ENCODE measurements around the gene ATP6V1G2. TPM values are rescaled to one million over a fixed set of nuclear protein-coding genes. Genes with fewer than 3 reads are reported as not detected.
A peak's percentile ranks its signal among the peaks of the same experiment; 100 is the strongest.

The ATP6V1G2 gene
- total RNA-seq, 2 donors from 2014 or later = 1.7 to 2.1 TPM

GRCh38 chr6:31541658-31542521, 4.5 kb downstream of the ATP6V1G2 start, which contains the start of gene DDX39B:
TSS of gene DDX39B (minus strand) at chr6:31542003. CDS start at chr6:31540532, 1,471 bp downstream.
- Histone ChIP-seq H3K27ac (ENCODE audit: low read depth, low read length) (peak within 1 kb of the TSS; percentile 100), H3K9me3 (ENCODE audit: control insufficient read depth, low read length) (no peaks in the 10 kb centered on the region), H3K4me1 (ENCODE audit: control insufficient read depth, insufficient read depth, low read length) (peaks cover 7% of the 10 kb centered on the region), H3K9ac (ENCODE audit: extremely low read depth, low read length, poor library complexity, severe bottlenecking) (peak within 1 kb of the TSS; percentile 98), H3K27me3 (ENCODE audit: control insufficient read depth, insufficient read depth, low read length, poor library complexity, severe bottlenecking) (no peaks in the 10 kb centered on the region), H3K36me3 (ENCODE audit: control insufficient read depth, insufficient read depth, low read length) (peaks cover 37% of the 10 kb centered on the region), H3K4me3 (ENCODE audit: low read length) (peak within 1 kb of the TSS; percentile 99)
- DNase-seq = peak; percentile 97
- H3K4me3 Mint-ChIP-seq = peak within 1 kb of the TSS; percentile 98
- 0% methylated on average over 25 to 43 of the region's 43 CpGs for WGBS, 2 experiments (ENCODE audit: insufficient coverage in 1 of 2, insufficient read length in 1 of 2)
- peaks cover 36% of the 10 kb centered on the region for H3K36me3 Mint-ChIP-seq (ENCODE audit: low read depth)
- no peaks in the 10 kb centered on the region for H3K27me3 Mint-ChIP-seq (ENCODE audit: insufficient read depth)
- H3K27ac Mint-ChIP-seq = peak within 1 kb of the TSS; percentile 99
- peaks cover 35% of the 10 kb centered on the region for H3K4me1 Mint-ChIP-seq
- no peaks in the 10 kb centered on the region for H3K9me3 Mint-ChIP-seq
- no peak for TF ChIP-seq CTCF (conservative IDR thresholded peaks at IDR 0.05)

GRCh38 chr6:31541059-31541657, 5.2 kb downstream of the ATP6V1G2 start:
- peak overlapping the region; percentile 98 for H3K4me3 Mint-ChIP-seq
- peaks cover 44% of the 10 kb centered on the region for H3K36me3 ChIP-seq (ENCODE audit: control insufficient read depth, insufficient read depth, low read length)
- H3K27me3 Mint-ChIP-seq (ENCODE audit: insufficient read depth) = no peaks in the 10 kb centered on the region
- no peaks in the 10 kb centered on the region for H3K27me3 ChIP-seq (ENCODE audit: control insufficient read depth, insufficient read depth, low read length, poor library complexity, severe bottlenecking)
- H3K27ac ChIP-seq (ENCODE audit: low read depth, low read length) = peak overlapping the region; percentile 100
- peaks cover 7% of the 10 kb centered on the region for H3K4me1 ChIP-seq (ENCODE audit: control insufficient read depth, insufficient read depth, low read length)
- H3K9ac ChIP-seq (ENCODE audit: extremely low read depth, low read length, poor library complexity, severe bottlenecking) = peak overlapping the region; percentile 98
- H3K4me1 Mint-ChIP-seq = peaks cover 34% of the 10 kb centered on the region
- no peak for TF ChIP-seq CTCF (conservative IDR thresholded peaks at IDR 0.05)
- peak overlapping the region; percentile 99 for H3K27ac Mint-ChIP-seq
- DNase-seq = peak; percentile 82
- H3K4me3 ChIP-seq (ENCODE audit: low read length) = peak overlapping the region; percentile 99
- no peaks in the 10 kb centered on the region for H3K9me3 ChIP-seq (ENCODE audit: control insufficient read depth, low read length)
- H3K9me3 Mint-ChIP-seq = no peaks in the 10 kb centered on the region
- peaks cover 43% of the 10 kb centered on the region for H3K36me3 Mint-ChIP-seq (ENCODE audit: low read depth)
- 0 to 2% methylated on average over 12 to 20 of the region's 21 CpGs for WGBS, 2 experiments (ENCODE audit: insufficient coverage in 1 of 2, insufficient read length in 1 of 2)

- peaks cover 32% of the 10 kb centered on the region for H3K4me1 Mint-ChIP-seq
- peaks cover 49% of the 10 kb centered on the region for H3K36me3 Mint-ChIP-seq (ENCODE audit: low read depth)
Observed at GRCh38 chr6:31540640-31541039, 5.8 kb downstream of the ATP6V1G2 start.

More at GRCh38 chr6:31540640-31541039, 5.8 kb downstream of the ATP6V1G2 start:
- Histone ChIP-seq H3K9me3 (ENCODE audit: control insufficient read depth, low read length) (no peaks in the 10 kb centered on the region), H3K27me3 (ENCODE audit: control insufficient read depth, insufficient read depth, low read length, poor library complexity, severe bottlenecking) (no peaks in the 10 kb centered on the region), H3K27ac (ENCODE audit: low read depth, low read length) (no peak overlapping the region), H3K9ac (ENCODE audit: extremely low read depth, low read length, poor library complexity, severe bottlenecking) (peak overlapping the region; percentile 98), H3K36me3 (ENCODE audit: control insufficient read depth, insufficient read depth, low read length) (peaks cover 49% of the 10 kb centered on the region), H3K4me1 (ENCODE audit: control insufficient read depth, insufficient read depth, low read length) (peaks cover 7% of the 10 kb centered on the region), H3K4me3 (ENCODE audit: low read length) (peak overlapping the region; percentile 99)
- DNase-seq = no peak
- Mint-ChIP-seq H3K4me3 (peak overlapping the region; percentile 98), H3K27me3 (ENCODE audit: insufficient read depth) (no peaks in the 10 kb centered on the region), H3K27ac (peak overlapping the region; percentile 82), H3K9me3 (no peaks in the 10 kb centered on the region)
- WGBS, 2 experiments (ENCODE audit: insufficient coverage in 1 of 2, insufficient read length in 1 of 2) = 19 to 80% methylated on average over 1 to 4 of the region's 4 CpGs
- no peak for TF ChIP-seq CTCF (conservative IDR thresholded peaks at IDR 0.05)

Measured in endodermal cell (in vitro differentiated cells).